BE2C (cell line): ENCODE data around the gene ABCA4.

ENCODE experiments used
- DNase-seq: peaks from one replicate; pipeline ENCODE4 v3.0.0-alpha.2; 2020
- H3K27me3 ChIP-seq: fragments of 250-450 bp; sonication (Bioruptor Pico); 2 replicates; pipeline ENCODE4 v1.5.1; 2020; ENCODE audit warnings: mild to moderate bottlenecking
- H3K36me3 ChIP-seq: fragments of 250-450 bp; sonication (Bioruptor Pico); 2 replicates; pipeline ENCODE4 v1.5.1; 2020; ENCODE audit warnings: mild to moderate bottlenecking
- H3K4me1 ChIP-seq: fragments of 250-450 bp; sonication (Bioruptor Pico); 2 replicates; pipeline ENCODE4 v1.5.1; 2020
- H3K4me3 ChIP-seq: 2 replicates; pipeline ENCODE4 v1.5.1; 2011; ENCODE audit warnings: low read depth, low read length
- H3K9me3 ChIP-seq: fragments of 250-450 bp; sonication (Bioruptor Pico); 2 replicates; pipeline ENCODE4 v1.5.1; 2020
- TF ChIP-seq, protein P1 (sequence below): IDR thresholded peaks from 2 replicates; pipeline ENCODE4 v1.5.1; 2012; ENCODE audit warnings: mild to moderate bottlenecking, low read depth, low read length

The ABCA4 gene

GRCh38 chr1:94142583-94142982 lies 21.6 kb upstream of the ABCA4 start:
- no peaks in the 10 kb centered on the region for H3K4me1 ChIP-seq
- H3K36me3 ChIP-seq: no peaks in the 10 kb centered on the region
- H3K27me3 ChIP-seq: no peaks in the 10 kb centered on the region
- TF ChIP-seq, protein P1, sequence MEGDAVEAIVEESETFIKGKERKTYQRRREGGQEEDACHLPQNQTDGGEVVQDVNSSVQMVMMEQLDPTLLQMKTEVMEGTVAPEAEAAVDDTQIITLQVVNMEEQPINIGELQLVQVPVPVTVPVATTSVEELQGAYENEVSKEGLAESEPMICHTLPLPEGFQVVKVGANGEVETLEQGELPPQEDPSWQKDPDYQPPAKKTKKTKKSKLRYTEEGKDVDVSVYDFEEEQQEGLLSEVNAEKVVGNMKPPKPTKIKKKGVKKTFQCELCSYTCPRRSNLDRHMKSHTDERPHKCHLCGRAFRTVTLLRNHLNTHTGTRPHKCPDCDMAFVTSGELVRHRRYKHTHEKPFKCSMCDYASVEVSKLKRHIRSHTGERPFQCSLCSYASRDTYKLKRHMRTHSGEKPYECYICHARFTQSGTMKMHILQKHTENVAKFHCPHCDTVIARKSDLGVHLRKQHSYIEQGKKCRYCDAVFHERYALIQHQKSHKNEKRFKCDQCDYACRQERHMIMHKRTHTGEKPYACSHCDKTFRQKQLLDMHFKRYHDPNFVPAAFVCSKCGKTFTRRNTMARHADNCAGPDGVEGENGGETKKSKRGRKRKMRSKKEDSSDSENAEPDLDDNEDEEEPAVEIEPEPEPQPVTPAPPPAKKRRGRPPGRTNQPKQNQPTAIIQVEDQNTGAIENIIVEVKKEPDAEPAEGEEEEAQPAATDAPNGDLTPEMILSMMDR: no peak
- no peak overlapping the region for H3K4me3 ChIP-seq
- H3K9me3 ChIP-seq: no peaks in the 10 kb centered on the region
- DNase-seq: no peak

GRCh38 chr1:94142022-94142421 lies 21.1 kb upstream of the ABCA4 start:
- TF ChIP-seq, protein P1: no peak
- DNase-seq: no peak
- H3K4me1 ChIP-seq: no peaks in the 10 kb centered on the region
- H3K27me3 ChIP-seq: no peaks in the 10 kb centered on the region
- no peaks in the 10 kb centered on the region for H3K9me3 ChIP-seq
- no peaks in the 10 kb centered on the region for H3K36me3 ChIP-seq
- no peak overlapping the region for H3K4me3 ChIP-seq

GRCh38 chr1:94132111-94132510 lies 11.2 kb upstream of the ABCA4 start:
- no peak for DNase-seq
- TF ChIP-seq, protein P1: no peak
- no peaks in the 10 kb centered on the region for H3K4me1 ChIP-seq

GRCh38 chr1:94130851-94131595 lies 10.1 kb upstream of the ABCA4 start:
- TF ChIP-seq, protein P1: no peak
- Histone ChIP-seq H3K4me1 (no peaks in the 10 kb centered on the region), H3K36me3 (no peaks in the 10 kb centered on the region), H3K9me3 (no peaks in the 10 kb centered on the region), H3K4me3 (no peak overlapping the region), H3K27me3 (no peaks in the 10 kb centered on the region)
- no peak for DNase-seq

More at GRCh38 chr1:94132111-94132510, 11.2 kb upstream of the ABCA4 start:
- Histone ChIP-seq H3K27me3 (no peaks in the 10 kb centered on the region), H3K4me3 (no peak overlapping the region), H3K36me3 (no peaks in the 10 kb centered on the region), H3K9me3 (no peaks in the 10 kb centered on the region)

DNA sequence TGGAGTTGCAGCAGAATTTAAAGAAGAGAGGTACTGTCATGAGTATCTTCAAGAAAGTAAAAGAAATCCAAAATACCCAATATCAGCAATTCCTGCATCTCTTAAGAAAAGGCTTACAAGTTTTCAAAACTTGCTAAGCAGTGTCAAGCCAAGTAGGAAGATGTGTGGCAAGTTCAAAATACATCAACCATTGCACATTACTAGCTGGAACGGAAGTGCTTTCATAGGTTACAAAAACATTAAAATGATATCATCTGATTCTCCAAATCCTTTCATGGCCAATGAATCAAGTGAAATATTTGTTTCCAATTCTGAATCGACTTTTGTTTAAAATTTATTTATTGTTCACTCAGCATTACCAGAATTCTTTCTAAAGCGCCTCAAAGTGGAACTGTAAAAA lies 5.7 kb upstream of the ABCA4 start:
- H3K4me1 ChIP-seq: no peaks in the 10 kb centered on the region
- H3K36me3 ChIP-seq: no peaks in the 10 kb centered on the region
- no peaks in the 10 kb centered on the region for H3K27me3 ChIP-seq
- H3K4me3 ChIP-seq: no peak overlapping the region
- DNase-seq: no peak
- TF ChIP-seq, protein P1: no peak
- H3K9me3 ChIP-seq: no peaks in the 10 kb centered on the region
